Gastrocnemius medialis (tissue), 4 donors: Measurements from ENCODE around the gene CGNL1. TPM values are rescaled to one million over a fixed set of nuclear protein-coding genes. Genes with fewer than 3 reads are reported as not detected.

Experiments
- ATAC-seq, 2 donors: fragments of 150-250 bp; one replicate each; pipeline ENCODE4 v1.9.1; 2016
- DNase-seq, 2 donors: peaks; one replicate each; pipeline ENCODE4 v3.0.0-alpha.2; 2019
- H3K27ac ChIP-seq, 4 donors: fragments of 200-600 bp; sonication (generic); 1 replicate in 1 of 4; 2 replicates in 3 of 4; pipeline ENCODE4 v1.5.1; 2016 to 2018; ENCODE audit warnings: mild to moderate bottlenecking in 2 of 4, moderate library complexity in 1 of 4
- H3K27me3 ChIP-seq, 3 donors: fragments of 200-600 bp; sonication (generic) in 2 of 3; 1 replicate in 1 of 3; 2 replicates in 2 of 3; pipeline versions ENCODE4 v1.5.1 to v1.6.0; 2016 to 2019; ENCODE audit warnings: mild to moderate bottlenecking in 1 of 3, moderate library complexity in 1 of 3
- H3K36me3 ChIP-seq, 2 donors: fragments of 200-600 bp; sonication (generic) in 1 of 2; one replicate each; pipeline ENCODE4 v1.5.1; 2017 to 2018
- H3K4me1 ChIP-seq, 2 donors: fragments of 200-600 bp; sonication (generic) in 1 of 2; one replicate each; pipeline ENCODE4 v1.5.1; 2016 to 2017; ENCODE audit warnings: mild to moderate bottlenecking in 2 of 2
- H3K4me3 ChIP-seq, 4 donors: fragments of 200-600 bp; sonication (generic) in 3 of 4; 1 replicate in 1 of 4; 2 replicates in 3 of 4; pipeline ENCODE4 v1.5.1; 2016 to 2019; ENCODE audit warnings: mild to moderate bottlenecking in 2 of 4
- H3K9me3 ChIP-seq, 3 donors: fragments of 200-600 bp; sonication (generic) in 2 of 3; 1 replicate in 1 of 3; 2 replicates in 2 of 3; pipeline ENCODE4 v1.5.1; 2016 to 2019
- POLR2A ChIP-seq, 2 donors: fragments of 450-650 bp; IDR thresholded peaks; one replicate each; pipeline ENCODE4 v1.6.1; 2017; ENCODE audit warnings: antibody characterized with exemption in 2 of 2, mild to moderate bottlenecking in 2 of 2, moderate library complexity in 2 of 2
- in situ Hi-C, 4 donors: fragments of 200-750 bp; cut with MboI; loops; one replicate each; pipeline versions ENCODE4 v1.15.0 to v1.8.0; 2017; ENCODE audit warnings: low sequenced_read_pairs in 4 of 4
- intact Hi-C: fragments of 100-400 bp; cut with DNase I; formaldehyde crosslinking; loops from one replicate; pipeline ENCODE4 v1.15.1; 2023; ENCODE audit warnings: low total_unique reads
- total RNA-seq, 4 donors: library from RNA; depleted of rRNA; stranded (reverse); fragments of >200 nt; gene quantifications; one replicate each; pipeline versions ENCODE4 v1.1.0 to v1.2.3, GENCODE V29; 2016
- TF ChIP-seq, protein P1 (sequence below), 5 experiments: fragments of 450-650 bp in 3 of 5; fragments of 200-600 bp in 2 of 5; sonication (generic) in 2 of 5; IDR thresholded peaks in 4 of 5; conservative IDR thresholded peaks in 1 of 5; 1 replicate in 4 of 5; 2 replicates in 1 of 5; pipeline ENCODE4 v1.5.1; 2016 to 2019; ENCODE audit warnings: antibody characterized with exemption in 5 of 5, mild to moderate bottlenecking in 3 of 5, moderate library complexity in 3 of 5

Gene CGNL1
- total RNA-seq, 4 donors from 2014 or later, result 0.15 to 0.85 (median 0.49) TPM

DNA sequence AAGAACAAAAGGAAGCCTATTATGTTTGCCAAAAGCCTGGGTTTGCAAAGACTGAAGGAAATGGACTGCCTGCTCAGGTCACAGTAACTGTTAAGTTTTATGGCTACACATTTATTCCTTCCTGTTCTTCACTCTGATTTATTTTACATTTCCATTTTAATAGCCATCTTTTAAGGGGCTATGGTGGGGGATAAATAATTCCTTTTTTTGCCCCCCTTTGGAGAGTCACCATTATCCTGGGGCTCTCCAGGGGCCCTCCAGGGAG, 161.9 kb downstream of the CGNL1 start:
- in situ Hi-C loops, result loop anchor here in 3 of 4 donors (25.0 kb wide), 2 partner anchors 401 to 1051 kb away; no protein-coding TSS in a partner anchor
- intact Hi-C loops, result no loop called here

DNA sequence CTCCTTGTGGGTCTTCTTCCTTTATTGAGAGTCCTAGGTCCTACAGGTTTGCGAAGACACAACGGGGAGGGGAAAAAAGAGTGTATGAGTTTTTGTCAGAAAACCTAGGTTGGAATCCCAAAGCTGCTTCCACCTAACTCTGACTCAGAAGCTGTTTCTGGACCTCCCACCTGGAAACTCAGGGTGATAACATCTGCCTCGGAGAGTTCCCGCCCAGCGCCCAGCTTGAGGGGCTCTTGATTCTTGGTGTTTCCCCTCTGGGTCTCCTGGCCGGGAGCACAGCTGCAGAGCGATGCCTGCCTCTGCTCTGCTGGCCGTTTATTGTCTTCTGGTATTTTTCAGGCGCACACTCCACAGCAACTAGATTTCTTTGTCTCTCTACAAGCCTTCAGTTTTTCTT, 162.5 kb downstream of the CGNL1 start:
- ATAC-seq, result no peak
- Histone ChIP-seq H3K9me3 (no peaks in the 10 kb centered on the region), H3K27me3 (no peaks in the 10 kb centered on the region), H3K4me1 (no peaks in the 10 kb centered on the region), H3K27ac (no peak overlapping the region), H3K36me3 (no peaks in the 10 kb centered on the region), H3K4me3 (no peak overlapping the region)
- intact Hi-C loops (no loop called here), in situ Hi-C loops (loop anchor here in 3 of 4 donors (25.0 kb wide), 2 partner anchors 402 to 1052 kb away; no protein-coding TSS in a partner anchor)
- DNase-seq, result no peak
- no peak for TF ChIP-seq POLR2A (IDR thresholded peaks at IDR 0.05)
- TF ChIP-seq, protein P1, sequence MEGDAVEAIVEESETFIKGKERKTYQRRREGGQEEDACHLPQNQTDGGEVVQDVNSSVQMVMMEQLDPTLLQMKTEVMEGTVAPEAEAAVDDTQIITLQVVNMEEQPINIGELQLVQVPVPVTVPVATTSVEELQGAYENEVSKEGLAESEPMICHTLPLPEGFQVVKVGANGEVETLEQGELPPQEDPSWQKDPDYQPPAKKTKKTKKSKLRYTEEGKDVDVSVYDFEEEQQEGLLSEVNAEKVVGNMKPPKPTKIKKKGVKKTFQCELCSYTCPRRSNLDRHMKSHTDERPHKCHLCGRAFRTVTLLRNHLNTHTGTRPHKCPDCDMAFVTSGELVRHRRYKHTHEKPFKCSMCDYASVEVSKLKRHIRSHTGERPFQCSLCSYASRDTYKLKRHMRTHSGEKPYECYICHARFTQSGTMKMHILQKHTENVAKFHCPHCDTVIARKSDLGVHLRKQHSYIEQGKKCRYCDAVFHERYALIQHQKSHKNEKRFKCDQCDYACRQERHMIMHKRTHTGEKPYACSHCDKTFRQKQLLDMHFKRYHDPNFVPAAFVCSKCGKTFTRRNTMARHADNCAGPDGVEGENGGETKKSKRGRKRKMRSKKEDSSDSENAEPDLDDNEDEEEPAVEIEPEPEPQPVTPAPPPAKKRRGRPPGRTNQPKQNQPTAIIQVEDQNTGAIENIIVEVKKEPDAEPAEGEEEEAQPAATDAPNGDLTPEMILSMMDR (IDR thresholded peaks at IDR 0.05 in 4 of 5, conservative IDR thresholded peaks at IDR 0.05 in 1 of 5), result no peak

More for the DNA sequence above, 161.9 kb downstream of the CGNL1 start:
- ATAC-seq (no peak), DNase-seq (no peak)
- H3K27ac ChIP-seq, result no peak overlapping the region
- H3K27me3 ChIP-seq, result no peaks in the 10 kb centered on the region
- TF ChIP-seq, protein P1 (IDR thresholded peaks at IDR 0.05 in 4 of 5, conservative IDR thresholded peaks at IDR 0.05 in 1 of 5), result no peak
- TF ChIP-seq POLR2A (IDR thresholded peaks at IDR 0.05), result no peak
- H3K36me3 ChIP-seq, result no peaks in the 10 kb centered on the region
- H3K4me3 ChIP-seq, result no peak overlapping the region
- H3K4me1 ChIP-seq, result no peaks in the 10 kb centered on the region
- H3K9me3 ChIP-seq, result no peaks in the 10 kb centered on the region

DNA sequence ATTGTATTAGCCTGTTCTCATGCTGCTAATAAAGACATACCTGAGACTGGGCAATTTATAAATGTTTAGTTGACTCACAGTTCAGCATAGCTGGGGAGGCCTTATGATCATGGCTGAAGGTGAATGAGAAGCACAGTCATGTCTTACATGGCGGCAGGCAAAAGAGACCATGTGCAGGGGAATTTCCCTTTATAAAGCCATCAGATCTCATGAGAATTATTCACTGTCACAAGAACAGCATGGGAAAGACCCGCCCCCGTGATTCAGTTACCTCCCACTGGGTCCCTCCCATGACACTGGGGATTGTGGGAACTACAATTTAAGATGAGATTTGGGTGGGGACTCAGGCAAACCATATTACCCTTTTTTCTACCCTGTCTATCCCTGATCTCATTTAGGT, 163.9 kb downstream of the CGNL1 start:
- ATAC-seq (no peak), DNase-seq (no peak)
- intact Hi-C loops (loop anchor here (5.0 kb wide), 1 partner anchor 198 kb away; no protein-coding TSS in a partner anchor), in situ Hi-C loops (loop anchor here in 3 of 4 donors (25.0 kb wide), 2 partner anchors 403 to 1053 kb away; no protein-coding TSS in a partner anchor)
- H3K4me1 ChIP-seq, result no peaks in the 10 kb centered on the region
- no peak for TF ChIP-seq POLR2A (IDR thresholded peaks at IDR 0.05)
- TF ChIP-seq, protein P1 (IDR thresholded peaks at IDR 0.05 in 4 of 5, conservative IDR thresholded peaks at IDR 0.05 in 1 of 5), result no peak
- H3K36me3 ChIP-seq, result no peaks in the 10 kb centered on the region
- no peak overlapping the region for H3K4me3 ChIP-seq
- no peaks in the 10 kb centered on the region for H3K9me3 ChIP-seq
- no peak overlapping the region for H3K27ac ChIP-seq
- no peaks in the 10 kb centered on the region for H3K27me3 ChIP-seq

DNA sequence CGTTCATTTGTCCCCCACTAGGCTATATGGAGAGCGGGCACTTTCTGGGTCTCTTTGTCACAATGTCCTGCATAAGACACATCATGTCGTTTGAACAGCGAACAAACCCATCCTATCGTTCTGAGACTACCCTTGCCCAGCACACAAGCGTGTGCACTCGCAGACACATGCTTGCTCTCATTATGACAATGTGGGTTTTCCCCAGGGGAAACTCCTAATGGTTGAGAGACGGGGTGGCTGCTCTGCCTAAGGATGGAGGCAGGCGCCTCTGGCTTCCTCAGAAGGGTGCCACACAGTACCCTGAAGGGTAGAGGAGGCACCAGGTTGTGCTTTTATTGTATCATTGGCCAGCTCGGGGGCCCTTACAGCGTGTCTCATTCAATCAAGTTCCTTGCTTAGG, 164.4 kb downstream of the CGNL1 start:
- no peaks in the 10 kb centered on the region for H3K27me3 ChIP-seq
- no peak overlapping the region for H3K4me3 ChIP-seq
- no peak for ATAC-seq
- no peak for DNase-seq
- TF ChIP-seq POLR2A (IDR thresholded peaks at IDR 0.05), result no peak
- TF ChIP-seq, protein P1 (IDR thresholded peaks at IDR 0.05 in 4 of 5, conservative IDR thresholded peaks at IDR 0.05 in 1 of 5), result no peak
- intact Hi-C loops (loop anchor here (5.0 kb wide), 1 partner anchor 198 kb away; no protein-coding TSS in a partner anchor), in situ Hi-C loops (loop anchor here in 3 of 4 donors (25.0 kb wide), 2 partner anchors 403 to 1053 kb away; no protein-coding TSS in a partner anchor)
- no peaks in the 10 kb centered on the region for H3K9me3 ChIP-seq
- H3K27ac ChIP-seq, result no peak overlapping the region
- H3K36me3 ChIP-seq, result no peaks in the 10 kb centered on the region
- no peaks in the 10 kb centered on the region for H3K4me1 ChIP-seq

DNA sequence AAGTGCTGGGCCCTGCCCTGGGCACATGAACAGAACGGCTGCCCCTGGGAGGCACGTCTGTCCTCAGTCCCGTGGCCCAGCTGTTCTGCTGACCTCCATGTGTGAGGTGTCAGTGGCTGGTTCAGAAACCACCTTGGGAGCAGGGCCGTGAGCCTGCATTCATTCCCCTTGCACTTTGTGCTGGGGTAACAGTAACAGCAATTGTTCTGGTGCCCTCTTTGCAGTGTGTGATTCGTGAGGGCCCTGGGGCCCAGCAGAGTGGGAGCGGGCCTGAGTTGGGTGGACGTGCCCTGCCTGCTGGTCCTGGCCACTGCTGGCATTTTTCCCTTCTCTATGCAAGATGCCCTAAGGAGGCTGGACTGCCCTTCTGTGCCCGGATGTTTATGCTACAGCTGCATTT, 165.0 kb downstream of the CGNL1 start:
- Histone ChIP-seq H3K27me3 (no peaks in the 10 kb centered on the region), H3K4me1 (no peaks in the 10 kb centered on the region), H3K27ac (no peak overlapping the region), H3K4me3 (no peak overlapping the region), H3K9me3 (no peaks in the 10 kb centered on the region), H3K36me3 (no peaks in the 10 kb centered on the region)
- intact Hi-C loops (loop anchor here (5.0 kb wide), 1 partner anchor 199 kb away; no protein-coding TSS in a partner anchor), in situ Hi-C loops (loop anchor here in 3 of 4 donors (25.0 kb wide), 2 partner anchors 404 to 1054 kb away; no protein-coding TSS in a partner anchor)
- TF ChIP-seq, protein P1 (IDR thresholded peaks at IDR 0.05 in 4 of 5, conservative IDR thresholded peaks at IDR 0.05 in 1 of 5), result no peak
- no peak for TF ChIP-seq POLR2A (IDR thresholded peaks at IDR 0.05)
- DNase-seq, result no peak
- ATAC-seq, result no peak
